A549 (cell line): ENCODE results near the gene PRKCZ. TPM values are rescaled to one million over a fixed set of nuclear protein-coding genes. Genes with fewer than 3 reads are reported as not detected.

Source experiments
- ATAC-seq, 2 experiments: fragments of 200-7000 bp in 1 of 2; fragments of >200 bp in 1 of 2; cut with Nextera tagmentation in 1 of 2; cut with Tn5 transposase in 1 of 2; 3 replicates each; pipeline versions ENCODE4 v1.8.0 to v1.9.1; 2018 to 2020; ENCODE audit warnings: mild to moderate bottlenecking in 1 of 2, moderate library complexity in 1 of 2
- CTCF ChIA-PET: fragments of 300-600 bp; sonication (Branson Sonifier 250); formaldehyde crosslinking; extraction: SDS; loops from one replicate; lab custom pipeline; 2021; ENCODE audit warnings: antibody characterized with exemption, inconsistent platforms; lab: Yijun Ruan, JAX
- POLR2A ChIA-PET: fragments of 350-600 bp; formaldehyde crosslinking; extraction: SDS; loops from one replicate; lab custom pipeline; 2021; ENCODE audit warnings: antibody characterized with exemption, inconsistent platforms; lab: Yijun Ruan, JAX
- DNase-seq, 2 experiments: peaks; one replicate each; pipeline versions ENCODE4 v3.0.0 to v3.0.0-alpha.2; 2011 to 2016; ENCODE audit warnings: low read depth in 1 of 2, low spot score in 1 of 2
- FAIRE-seq: peaks from 2 replicates; lab custom pipeline; 2011; peaks lifted over from hg19 to GRCh38; lab: Jason Lieb, UNC
- H3K27ac ChIP-seq, 2 experiments: fragments of >200 bp; sonication (Bioruptor Twin); formaldehyde crosslinking; 3 replicates each; pipeline ENCODE4 v1.5.1; 2016 to 2017
- H3K4me1 ChIP-seq: fragments of >200 bp; sonication (Bioruptor Twin); formaldehyde crosslinking; 3 replicates; pipeline ENCODE4 v1.6.1; 2016
- H3K4me2 ChIP-seq: fragments of >200 bp; sonication (Bioruptor Twin); formaldehyde crosslinking; 3 replicates; pipeline ENCODE4 v1.6.1; 2016
- H3K4me3 ChIP-seq: fragments of >200 bp; sonication (Bioruptor Twin); formaldehyde crosslinking; 3 replicates; pipeline ENCODE4 v1.5.1; 2016
- H3K9me3 ChIP-seq: fragments of >200 bp; sonication (Bioruptor Twin); formaldehyde crosslinking; 3 replicates; pipeline ENCODE4 v1.6.1; 2016
- ATOH8 ChIP-seq: fragments of 250-450 bp; sonication (Bioruptor Pico); IDR thresholded peaks from 2 replicates; pipeline ENCODE4 v1.5.0; 2020; ENCODE audit warnings: low read depth, mild to moderate bottlenecking, moderate library complexity
- CBX2 ChIP-seq: fragments of 200-600 bp; sonication (generic); IDR thresholded peaks from 2 replicates; pipeline ENCODE4 v1.6.1; 2016; ENCODE audit warnings: low read depth, mild to moderate bottlenecking, borderline replicate concordance
- EHF ChIP-seq: fragments of 250-450 bp; sonication (Bioruptor Pico); IDR thresholded peaks from 2 replicates; pipeline ENCODE4 v1.5.0; 2020; ENCODE audit warnings: mild to moderate bottlenecking
- ELK1 ChIP-seq: fragments of 150-350 bp; IDR thresholded peaks from 2 replicates; pipeline ENCODE4 v1.6.1; 2014; ENCODE audit warnings: low read depth, mild to moderate bottlenecking, low read length
- FOSB ChIP-seq: fragments of 250-450 bp; sonication (Bioruptor Pico); IDR thresholded peaks from 2 replicates; pipeline ENCODE4 v1.5.0; 2020; ENCODE audit warnings: mild to moderate bottlenecking, moderate library complexity
- HDAC2 ChIP-seq: fragments of 200-600 bp; sonication (generic); IDR thresholded peaks from 2 replicates; pipeline ENCODE4 v1.6.1; 2016
- KDM1A ChIP-seq: fragments of 200-600 bp; sonication (generic); IDR thresholded peaks from 2 replicates; pipeline ENCODE4 v1.6.1; 2016; ENCODE audit warnings: low read depth, mild to moderate bottlenecking
- MAFK ChIP-seq: fragments of 450-650 bp; IDR thresholded peaks from 2 replicates; pipeline ENCODE4 v1.6.1; 2014; ENCODE audit not compliant: partially characterized antibody
- NFE2L2 ChIP-seq: fragments of 150-350 bp; conservative IDR thresholded peaks from 2 replicates; pipeline ENCODE4 v1.6.1; 2014; ENCODE audit warnings: low read length
- POLR2AphosphoS2 ChIP-seq: conservative IDR thresholded peaks from 2 replicates; pipeline ENCODE4 v1.6.1; 2012; ENCODE audit warnings: low read length, improper control_type of control experiment, inconsistent platforms
- RAD21 ChIP-seq, 2 experiments: fragments of >200 bp in 1 of 2; sonication (Bioruptor Twin) in 1 of 2; formaldehyde crosslinking in 1 of 2; IDR thresholded peaks in 1 of 2; conservative IDR thresholded peaks in 1 of 2; 2 replicates in 1 of 2; 3 replicates in 1 of 2; pipeline ENCODE4 v1.6.1; 2012 to 2018; ENCODE audit warnings: inconsistent platforms in 1 of 2
- RARB ChIP-seq: fragments of 250-450 bp; sonication (Bioruptor Pico); IDR thresholded peaks from 2 replicates; pipeline ENCODE4 v1.8.0; 2021; ENCODE audit warnings: mild to moderate bottlenecking, moderate library complexity
- RCOR1 ChIP-seq: fragments of 150-350 bp; IDR thresholded peaks from 2 replicates; pipeline ENCODE4 v1.6.1; 2014; ENCODE audit warnings: antibody characterized with exemption, low read length, low read depth
- SMC3 ChIP-seq: fragments of >200 bp; sonication (Bioruptor Twin); formaldehyde crosslinking; IDR thresholded peaks from 3 replicates; pipeline ENCODE4 v1.6.1; 2018; ENCODE audit warnings: inconsistent platforms
- TP53 ChIP-seq: fragments of 250-450 bp; sonication (Bioruptor Pico); IDR thresholded peaks from 2 replicates; pipeline ENCODE4 v1.5.0; 2021; ENCODE audit warnings: mild to moderate bottlenecking, moderate library complexity
- USF2 ChIP-seq: fragments of 450-650 bp; IDR thresholded peaks from 2 replicates; pipeline ENCODE4 v1.6.1; 2014; ENCODE audit warnings: antibody characterized with exemption
- ZC3H11A ChIP-seq: fragments of 450-650 bp; IDR thresholded peaks from 2 replicates; pipeline ENCODE4 v1.6.1; 2014; ENCODE audit warnings: antibody characterized with exemption, mild to moderate bottlenecking
- ZFP36 ChIP-seq: fragments of 450-650 bp; IDR thresholded peaks from 2 replicates; pipeline ENCODE4 v1.6.1; 2014; ENCODE audit warnings: borderline replicate concordance; ENCODE audit not compliant: partially characterized antibody
- ZSCAN20 ChIP-seq: fragments of 250-450 bp; sonication (Bioruptor Pico); IDR thresholded peaks from 2 replicates; pipeline ENCODE4 v1.8.0; 2022; ENCODE audit warnings: mild to moderate bottlenecking, moderate library complexity
- WGBS: methylation state at CpG from one replicate; pipeline ENCODE4 v1.1.6; 2017; ENCODE audit errors: missing lambda C conversion rate; 5-methylcytosine and 5-hydroxymethylcytosine counted together
- polyA plus RNA-seq, 4 experiments: library from polyadenylated mRNA; depleted of rRNA in 3 of 4; stranded (reverse); fragments of >200 nt; fragmentation: RNase III in 1 of 4; extraction: RNeasy Plus Mini Kit Qiagen cat#74134 plus additional on column Dnase treatment in 1 of 4; gene quantifications; 2 replicates in 3 of 4; 3 replicates in 1 of 4; pipeline ENCODE4 v1.2.3, GENCODE V29; 2011 to 2017
- TF ChIP-seq, protein P1 (sequence below): IDR thresholded peaks from 2 replicates; pipeline ENCODE4 v1.6.1; 2012
- TF ChIP-seq, protein P2 (sequence below): IDR thresholded peaks from 2 replicates; pipeline ENCODE4 v1.6.1; 2012
- TF ChIP-seq, protein P3 (sequence below): fragments of 250-450 bp; sonication (Bioruptor Pico); IDR thresholded peaks from 2 replicates; pipeline ENCODE4 v1.5.0; 2021; ENCODE audit warnings: mild to moderate bottlenecking, moderate library complexity, borderline replicate concordance
- TF ChIP-seq, protein P4 (sequence below): fragments of >200 bp; sonication (Bioruptor Twin); formaldehyde crosslinking; IDR thresholded peaks from 2 replicates; pipeline ENCODE4 v1.6.1; 2016

Gene PRKCZ
- polyA plus RNA-seq, 2 of the 4 experiments (the other 2 are of a cell fraction): 9.5 to 9.8 TPM

GRCh38 chr1:2089051-2089450, 38.8 kb downstream of the PRKCZ start (continued):
- TF ChIP-seq ELK1 (no peak), KDM1A (no peak), TP53 (CRISPR knock-in tag) (no peak)
- TF ChIP-seq, protein P1, sequence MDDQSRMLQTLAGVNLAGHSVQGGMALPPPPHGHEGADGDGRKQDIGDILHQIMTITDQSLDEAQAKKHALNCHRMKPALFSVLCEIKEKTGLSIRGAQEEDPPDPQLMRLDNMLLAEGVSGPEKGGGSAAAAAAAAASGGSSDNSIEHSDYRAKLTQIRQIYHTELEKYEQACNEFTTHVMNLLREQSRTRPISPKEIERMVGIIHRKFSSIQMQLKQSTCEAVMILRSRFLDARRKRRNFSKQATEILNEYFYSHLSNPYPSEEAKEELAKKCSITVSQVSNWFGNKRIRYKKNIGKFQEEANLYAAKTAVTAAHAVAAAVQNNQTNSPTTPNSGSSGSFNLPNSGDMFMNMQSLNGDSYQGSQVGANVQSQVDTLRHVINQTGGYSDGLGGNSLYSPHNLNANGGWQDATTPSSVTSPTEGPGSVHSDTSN: no peak

GRCh38 chr1:2090216-2090890, 40.1 kb downstream of the PRKCZ start:
- ChIA-PET CTCF (interaction anchor here (0.7 to 1.8 kb wide), 2 partner anchors 25 to 49 kb away, joined by 3 to 6 read pairs; no protein-coding TSS in a partner anchor), POLR2A (no interaction called here)
- Histone ChIP-seq H3K4me3 (no peak overlapping the region), H3K27ac (no peak overlapping the region), H3K9me3 (no peaks in the 10 kb centered on the region), H3K4me2 (no peak overlapping the region), H3K4me1 (no peaks in the 10 kb centered on the region)
- TF ChIP-seq FOSB (CRISPR knock-in tag) (no peak), POLR2AphosphoS2 (no peak), RAD21 (conservative IDR thresholded peaks at IDR 0.05 in 1 of 2, IDR thresholded peaks at IDR 0.05 in 1 of 2) (no peak), NFE2L2 (no peak), HDAC2 (no peak), ZFP36 (no peak), ATOH8 (no peak)
- TF ChIP-seq, protein P2, sequence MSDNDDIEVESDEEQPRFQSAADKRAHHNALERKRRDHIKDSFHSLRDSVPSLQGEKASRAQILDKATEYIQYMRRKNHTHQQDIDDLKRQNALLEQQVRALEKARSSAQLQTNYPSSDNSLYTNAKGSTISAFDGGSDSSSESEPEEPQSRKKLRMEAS: no peak
- WGBS: 93% methylated on average over 9 of the region's 22 CpGs
- ATAC-seq (no peak), FAIRE-seq (no peak), DNase-seq (no peak)

DNA sequence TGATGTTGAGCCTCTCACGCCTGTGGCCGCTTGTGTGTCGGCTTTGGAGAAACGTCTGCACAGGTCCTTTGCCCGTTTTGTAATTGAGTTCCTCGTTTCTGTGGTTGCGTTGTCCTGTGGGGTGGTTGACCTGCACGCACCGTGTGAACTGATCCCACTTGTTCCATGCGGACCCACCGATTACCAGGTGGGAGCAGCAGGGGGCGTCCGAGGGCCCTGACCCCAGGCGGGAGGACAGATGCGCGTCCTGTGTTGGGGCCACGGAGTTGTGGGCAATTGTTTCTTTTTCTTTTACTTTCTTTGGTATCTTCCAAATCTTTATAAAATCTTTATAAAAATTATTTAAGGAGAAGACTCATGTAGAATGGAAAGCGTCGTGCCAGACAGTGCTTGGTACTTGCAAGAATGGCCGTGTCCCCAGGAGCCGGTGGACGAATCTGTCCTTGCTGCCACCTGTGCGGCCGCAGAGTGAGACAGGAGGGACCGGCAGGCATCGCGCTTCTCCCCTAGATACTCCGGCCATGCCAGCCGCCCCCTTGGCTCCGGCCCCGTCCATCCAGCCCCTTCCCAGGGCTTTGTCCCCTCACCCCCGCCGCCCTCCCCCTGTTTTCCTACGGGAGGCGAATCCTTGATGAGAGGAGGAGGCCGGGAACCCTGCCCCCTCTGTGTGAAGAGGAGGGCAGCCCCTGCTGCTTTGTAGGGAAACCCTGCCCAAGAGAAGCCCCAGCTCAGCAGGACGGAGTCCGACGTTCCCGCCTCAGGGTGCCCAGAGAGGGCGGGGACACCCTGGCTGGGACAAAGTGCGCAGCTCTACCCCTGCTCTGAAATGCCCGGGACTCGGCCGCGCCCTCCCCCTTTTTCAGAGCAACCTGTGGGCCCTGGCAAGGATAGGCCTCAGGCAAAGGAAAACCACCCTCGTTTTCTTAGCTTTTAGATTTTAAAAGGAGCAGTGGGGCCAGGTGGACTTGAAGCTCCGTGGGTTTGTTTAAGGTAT, 41.7 kb downstream of the PRKCZ start:
- CTCF ChIA-PET: interaction anchor here (0.8 to 1.0 kb wide), 3 partner anchors 45 to 83 kb away, joined by 3 to 5 read pairs (median 3); no protein-coding TSS in a partner anchor
- FAIRE-seq: no peak
- Histone ChIP-seq H3K4me2 (no peak overlapping the region), H3K4me3 (no peak overlapping the region), H3K9me3 (no peaks in the 10 kb centered on the region), H3K27ac (no peak overlapping the region), H3K4me1 (no peaks in the 10 kb centered on the region)
- 82% methylated on average over 42 of the region's 48 CpGs for WGBS
- peak in 1 of 2 experiments; percentile 9 for DNase-seq
- POLR2A ChIA-PET: no interaction called here
- peak in 1 of 2 experiments; percentile 75; a peak in 3 of 6 replicates for ATAC-seq
- TF ChIP-seq EHF (CRISPR knock-in tag) (no peak), RAD21 (conservative IDR thresholded peaks at IDR 0.05 in 1 of 2, IDR thresholded peaks at IDR 0.05 in 1 of 2) (peak in 1 of 2 experiments; percentile 19; a peak in 2 of 5 replicates)

- DNase-seq (no peak), ATAC-seq (no peak), FAIRE-seq (no peak)
- Histone ChIP-seq H3K27ac (no peak overlapping the region), H3K4me3 (no peak overlapping the region), H3K4me2 (no peak overlapping the region), H3K4me1 (no peaks in the 10 kb centered on the region), H3K9me3 (0 out of 3 replicates have a peak, but pooled peaks cover 3% of the 10 kb centered on the region)
- CTCF ChIA-PET: interaction anchor here (0.8 to 1.2 kb wide), 4 partner anchors 46 to 149 kb away, joined by 3 to 5 read pairs (median 3); no protein-coding TSS in a partner anchor
- WGBS: 95% methylated on average over 6 of the region's 14 CpGs
- POLR2A ChIA-PET: no interaction called here
- TF ChIP-seq, protein P3, sequence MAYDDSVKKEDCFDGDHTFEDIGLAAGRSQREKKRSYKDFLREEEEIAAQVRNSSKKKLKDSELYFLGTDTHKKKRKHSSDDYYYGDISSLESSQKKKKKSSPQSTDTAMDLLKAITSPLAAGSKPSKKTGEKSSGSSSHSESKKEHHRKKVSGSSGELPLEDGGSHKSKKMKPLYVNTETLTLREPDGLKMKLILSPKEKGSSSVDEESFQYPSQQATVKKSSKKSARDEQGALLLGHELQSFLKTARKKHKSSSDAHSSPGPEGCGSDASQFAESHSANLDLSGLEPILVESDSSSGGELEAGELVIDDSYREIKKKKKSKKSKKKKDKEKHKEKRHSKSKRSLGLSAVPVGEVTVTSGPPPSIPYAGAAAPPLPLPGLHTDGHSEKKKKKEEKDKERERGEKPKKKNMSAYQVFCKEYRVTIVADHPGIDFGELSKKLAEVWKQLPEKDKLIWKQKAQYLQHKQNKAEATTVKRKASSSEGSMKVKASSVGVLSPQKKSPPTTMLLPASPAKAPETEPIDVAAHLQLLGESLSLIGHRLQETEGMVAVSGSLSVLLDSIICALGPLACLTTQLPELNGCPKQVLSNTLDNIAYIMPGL (CRISPR knock-in tag): no peak
- TF ChIP-seq, protein P4, sequence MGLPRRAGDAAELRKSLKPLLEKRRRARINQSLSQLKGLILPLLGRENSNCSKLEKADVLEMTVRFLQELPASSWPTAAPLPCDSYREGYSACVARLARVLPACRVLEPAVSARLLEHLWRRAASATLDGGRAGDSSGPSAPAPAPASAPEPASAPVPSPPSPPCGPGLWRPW: no peak
- TF ChIP-seq CBX2 (no peak), MAFK (no peak), RARB (CRISPR knock-in tag) (no peak), ZC3H11A (no peak), RCOR1 (no peak), USF2 (no peak), SMC3 (no peak), HDAC2 (no peak), ZSCAN20 (CRISPR knock-in tag) (no peak)
Measured at GRCh38 chr1:2093055-2093454, 42.8 kb downstream of the PRKCZ start.
